GM19438 (cell line): ENCODE data around the gene MZF1.
"Not testable (repeated sequence)": the region's sequence is repeated elsewhere in the genome, so short reads cannot be mapped to it uniquely, and the experiment has no call there.

ENCODE experiments used
- ATAC-seq: cut with Tn5 transposase; IDR thresholded peaks from one replicate; pipeline ENCODE4 v1.9.1; 2021; ENCODE audit warnings: low read depth; ENCODE audit not compliant: unreplicated experiment

MZF1 gene

DNA sequence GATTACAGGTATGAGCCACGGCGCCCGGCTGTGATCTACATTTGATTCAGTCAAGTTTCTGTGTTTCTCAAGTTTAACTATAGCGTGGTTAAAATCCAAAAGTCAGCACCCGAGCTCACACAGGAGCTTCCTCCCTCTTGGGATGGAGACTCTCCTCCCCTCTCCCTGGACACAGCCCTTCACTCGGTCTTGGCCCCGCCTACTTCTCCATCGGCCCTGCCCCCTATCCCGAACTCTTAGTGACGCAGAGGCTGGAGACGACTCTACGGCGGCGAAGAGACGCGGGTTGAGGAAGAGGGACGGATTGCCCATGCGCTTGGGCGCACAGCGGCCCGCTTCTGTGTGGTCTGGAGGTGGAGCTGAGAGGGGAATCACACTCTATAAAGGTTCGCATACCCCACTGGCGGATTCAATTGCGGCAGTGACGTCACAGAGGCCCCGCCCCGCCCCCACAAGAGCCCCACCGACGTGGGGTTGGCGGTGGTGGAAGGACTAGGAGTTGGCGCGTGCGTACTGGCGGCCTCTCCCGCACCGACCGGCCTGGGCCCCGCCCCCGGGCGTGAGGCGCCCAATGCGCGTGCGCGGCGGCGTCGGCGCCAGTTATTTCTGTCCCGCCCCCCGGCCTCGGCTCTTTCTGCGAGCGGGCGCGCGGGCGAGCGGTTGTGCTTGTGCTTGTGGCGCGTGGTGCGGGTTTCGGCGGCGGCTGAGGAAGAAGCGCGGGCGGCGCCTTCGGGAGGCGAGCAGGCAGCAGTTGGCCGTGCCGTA is 29.1 kb downstream of the MZF1 start, which contains the start of gene TRIM28:
TRIM28 (plus strand) TSS at position 239 of the 765 bp plus-strand sequence. CDS start 694 bp downstream, outside the sequence.
- ATAC-seq: peak; percentile 82

DNA sequence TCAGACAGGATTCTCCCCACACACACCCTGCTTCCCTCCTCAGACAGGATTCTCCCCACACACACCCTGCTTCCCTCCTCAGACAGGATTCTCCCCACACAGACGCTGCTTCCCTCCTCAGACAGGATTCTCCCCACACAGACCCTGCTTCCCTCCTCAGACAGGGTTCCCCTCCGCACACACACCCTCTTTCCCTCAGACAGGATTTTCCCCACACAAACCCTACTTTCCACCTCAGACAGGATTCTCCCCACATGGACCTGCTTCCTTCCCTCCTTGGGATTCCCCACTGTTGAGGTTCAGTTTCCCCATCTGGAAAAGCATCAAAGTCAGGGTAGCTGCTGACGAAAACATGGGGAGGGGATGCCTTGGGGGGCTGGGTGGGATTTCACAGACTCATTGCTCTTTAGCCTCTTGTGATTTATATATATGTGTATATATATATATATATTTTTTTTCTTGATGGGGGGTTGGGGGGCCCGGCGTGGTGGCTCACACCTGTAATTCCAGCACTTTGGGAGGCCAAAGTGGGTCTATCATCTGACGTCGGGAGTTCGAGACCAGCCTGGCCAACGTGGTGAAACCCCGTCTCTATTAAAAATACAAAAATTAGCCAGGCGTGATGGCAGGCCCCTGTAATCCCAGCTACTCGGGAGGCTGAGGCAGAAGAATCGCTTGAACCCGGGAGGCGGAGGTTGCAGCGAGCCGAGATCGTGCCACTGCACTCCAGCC is 30.3 kb downstream of the MZF1 start:
- ATAC-seq: not testable (repeated sequence)

DNA sequence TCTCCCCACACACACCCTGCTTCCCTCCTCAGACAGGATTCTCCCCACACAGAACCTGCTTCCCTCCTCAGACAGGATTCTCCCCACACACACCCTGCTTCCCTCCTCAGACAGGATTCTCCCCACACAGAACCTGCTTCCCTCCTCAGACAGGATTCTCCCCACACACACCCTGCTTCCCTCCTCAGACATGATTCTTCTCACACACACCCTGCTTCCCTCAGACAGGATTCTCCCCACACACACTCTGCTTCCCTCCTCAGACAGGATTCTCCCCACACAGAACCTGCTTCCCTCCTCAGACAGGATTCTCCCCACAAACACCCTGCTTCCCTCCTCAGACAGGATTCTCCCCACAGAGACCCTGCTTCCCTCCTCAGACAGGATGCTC is 34.0 kb downstream of the MZF1 start:
- not testable (repeated sequence) for ATAC-seq

DNA sequence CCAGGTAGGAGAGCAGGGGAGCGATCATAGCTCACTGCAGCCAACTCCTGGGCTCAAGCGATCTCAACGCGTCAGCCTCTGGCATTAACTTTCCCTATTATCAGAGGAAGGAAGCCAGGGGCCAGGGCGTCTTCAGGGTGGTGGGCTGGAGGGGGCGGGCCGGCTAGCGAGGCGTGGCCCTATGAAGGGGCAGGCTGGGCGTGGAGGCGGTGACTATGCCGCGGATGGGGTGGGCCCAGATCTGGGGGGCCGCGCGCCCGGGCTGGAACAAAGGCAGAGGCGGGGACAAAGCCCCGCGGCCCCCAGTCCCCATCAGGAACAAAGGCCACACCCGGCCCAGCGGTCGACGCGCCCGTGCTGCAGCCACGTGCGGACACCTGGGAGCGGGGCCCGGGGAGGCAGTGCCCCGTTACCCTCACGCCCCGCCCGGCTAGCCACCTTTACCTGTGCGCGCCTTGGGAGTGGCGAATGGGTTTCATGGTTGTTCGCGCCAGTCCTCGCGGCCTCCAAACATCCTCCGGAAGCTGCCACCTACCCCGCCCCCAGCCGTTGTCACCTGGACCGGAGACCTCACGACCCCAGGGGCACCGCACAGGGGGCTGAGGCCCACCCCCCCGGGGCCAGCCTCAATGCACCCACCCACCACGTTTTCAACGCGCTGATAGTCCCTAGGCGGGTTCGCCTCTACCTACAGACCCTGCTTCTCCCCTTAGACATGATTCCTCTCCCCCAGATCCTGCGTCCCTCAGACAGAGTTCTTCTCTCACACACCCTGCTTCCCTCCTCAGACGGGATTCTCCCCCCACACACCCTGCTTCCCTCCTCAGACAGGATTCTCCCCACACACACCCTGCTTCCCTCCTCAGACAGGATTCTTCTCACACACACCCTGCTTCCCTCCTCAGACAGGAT is 34.6 kb downstream of the MZF1 start:
- no peak for ATAC-seq

DNA sequence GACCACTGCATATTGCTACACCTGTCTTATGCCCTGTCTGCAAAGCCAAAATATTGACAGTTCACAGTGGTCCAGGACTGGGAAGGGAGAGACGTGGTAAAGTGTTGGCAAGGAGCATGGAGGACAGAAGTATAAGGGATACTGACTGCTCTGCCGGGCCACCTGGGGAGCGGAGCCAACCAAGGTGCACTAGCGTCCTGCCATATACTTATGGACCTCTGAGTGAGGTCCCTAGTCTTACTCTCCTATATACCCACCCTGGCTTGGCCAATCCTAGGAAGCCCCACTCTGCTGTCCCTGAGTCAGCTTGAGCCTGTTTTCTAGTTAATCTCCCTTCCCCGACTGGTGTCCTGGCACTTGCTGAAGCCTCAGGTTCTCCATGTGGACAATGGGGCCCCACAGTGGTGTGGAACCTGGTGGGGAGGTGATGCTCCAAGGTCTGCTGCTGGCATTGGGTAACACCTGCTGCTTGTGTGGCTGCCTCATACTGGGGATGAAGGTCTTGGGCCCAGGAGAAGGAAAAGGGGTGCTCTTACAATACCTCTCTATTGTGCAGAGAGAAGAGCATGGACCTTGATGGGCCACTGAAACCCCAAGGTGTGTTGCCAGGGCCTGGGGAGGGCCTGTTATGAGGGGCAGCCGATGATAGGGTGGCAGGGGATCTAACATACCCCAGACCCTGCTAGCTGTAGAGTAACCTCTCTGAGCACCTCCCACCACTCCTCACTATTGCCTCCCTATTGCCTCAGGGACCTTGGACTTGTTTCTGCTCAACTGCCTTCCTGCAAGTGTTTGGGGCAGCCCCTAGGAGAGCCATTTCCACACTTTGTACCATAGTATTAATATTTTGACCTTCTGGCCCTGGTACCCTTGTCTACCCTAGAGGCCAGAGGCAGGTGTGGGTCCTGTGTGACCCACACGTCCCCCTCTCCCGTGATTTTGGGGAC is 36.0 kb downstream of the MZF1 start:
- ATAC-seq: no peak

DNA sequence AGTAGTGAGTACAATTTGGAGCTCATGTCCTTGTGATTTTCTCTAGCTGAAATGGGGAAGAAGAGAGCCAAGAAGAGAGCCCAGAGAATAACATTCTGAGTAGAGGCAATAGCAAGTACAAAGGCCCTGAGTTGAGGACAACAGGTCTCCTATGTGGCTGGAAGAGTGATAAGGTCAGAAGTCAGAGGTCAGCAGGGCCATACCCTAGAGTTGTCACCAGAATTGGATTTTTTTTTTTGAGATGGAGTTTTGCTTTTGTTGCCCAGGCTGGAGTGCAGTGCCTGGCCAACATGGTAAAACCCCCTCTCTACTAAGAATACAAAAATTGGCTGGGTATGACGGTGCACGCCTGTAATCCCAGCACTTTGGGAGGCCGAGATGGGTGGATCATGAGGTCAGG is 37.3 kb downstream of the MZF1 start:
- ATAC-seq: no peak

DNA sequence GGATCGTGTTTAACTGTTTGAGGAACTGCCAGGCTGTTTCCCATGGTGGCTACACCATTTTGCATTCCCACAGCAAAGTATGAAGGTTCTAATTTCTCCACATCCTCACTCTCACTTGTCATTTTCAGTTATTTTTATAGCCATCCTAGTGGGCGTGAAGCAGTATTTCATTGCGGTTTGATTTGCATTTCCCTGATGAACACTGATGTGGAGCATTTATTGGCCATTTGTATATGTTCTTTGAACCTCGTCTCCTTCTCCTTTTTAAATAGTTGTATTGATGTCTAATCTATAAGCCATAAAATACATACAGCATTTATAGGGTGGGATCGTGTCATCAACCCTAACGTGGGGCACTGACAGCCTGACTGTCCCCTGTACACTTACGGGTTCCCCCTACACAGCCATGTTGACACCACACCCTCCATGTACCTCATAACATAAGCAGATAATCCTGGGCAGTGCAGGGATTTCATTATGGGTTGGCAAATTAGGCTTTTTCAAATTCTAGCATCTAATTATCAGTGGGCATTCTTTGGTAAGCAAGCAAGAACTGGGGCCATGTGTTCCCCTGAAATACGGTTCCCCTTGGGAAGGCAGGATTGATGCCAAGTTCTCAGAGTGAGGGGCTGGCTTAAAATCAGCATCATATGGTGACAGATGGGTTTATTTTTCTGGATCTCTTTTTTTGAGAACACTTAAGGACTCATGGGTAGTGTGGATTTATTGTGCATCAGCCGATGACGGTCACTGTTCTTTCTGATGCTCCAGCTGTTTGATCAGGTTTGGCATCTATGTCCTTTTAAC is 41.9 kb downstream of the MZF1 start:
- ATAC-seq: no peak

DNA sequence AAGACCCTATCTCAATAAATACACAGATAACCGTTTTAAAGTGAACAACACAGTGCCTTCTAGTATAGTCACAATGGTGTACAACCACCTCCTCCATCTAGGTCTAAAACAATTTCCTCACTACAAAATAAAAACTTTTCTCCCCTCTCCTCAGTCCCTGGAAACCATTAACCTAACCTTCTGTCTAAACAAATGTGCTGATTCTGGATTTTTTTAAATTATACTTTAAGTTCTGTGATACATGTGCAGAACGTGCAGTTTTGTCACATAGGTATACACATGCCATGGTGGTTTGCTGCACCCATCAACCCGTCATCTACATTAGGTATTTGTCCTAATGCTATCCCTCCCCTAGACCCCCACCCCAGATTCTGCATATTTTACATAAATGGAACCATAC is 43.7 kb downstream of the MZF1 start:
- no peak for ATAC-seq

DNA sequence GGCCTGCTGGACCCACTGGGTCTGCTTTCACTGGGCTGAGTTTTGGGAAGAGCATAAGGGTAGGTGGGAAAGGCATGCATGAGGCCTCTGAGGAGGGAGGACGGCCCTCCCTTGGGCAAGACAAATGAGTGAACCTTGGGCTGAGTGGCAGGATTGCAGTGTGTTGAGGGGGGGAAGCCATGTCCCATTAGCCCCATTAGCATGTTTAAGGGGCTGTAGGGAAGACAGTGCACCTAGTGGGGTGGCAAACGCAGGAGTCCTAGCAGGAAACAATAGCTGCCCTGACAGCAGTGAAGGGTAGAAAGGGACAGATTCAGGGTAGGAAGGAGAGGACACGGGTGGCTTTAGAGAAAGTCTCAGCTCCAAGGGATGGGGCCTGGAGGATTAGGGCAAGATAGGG is 50.4 kb downstream of the MZF1 start:
- ATAC-seq: no peak

DNA sequence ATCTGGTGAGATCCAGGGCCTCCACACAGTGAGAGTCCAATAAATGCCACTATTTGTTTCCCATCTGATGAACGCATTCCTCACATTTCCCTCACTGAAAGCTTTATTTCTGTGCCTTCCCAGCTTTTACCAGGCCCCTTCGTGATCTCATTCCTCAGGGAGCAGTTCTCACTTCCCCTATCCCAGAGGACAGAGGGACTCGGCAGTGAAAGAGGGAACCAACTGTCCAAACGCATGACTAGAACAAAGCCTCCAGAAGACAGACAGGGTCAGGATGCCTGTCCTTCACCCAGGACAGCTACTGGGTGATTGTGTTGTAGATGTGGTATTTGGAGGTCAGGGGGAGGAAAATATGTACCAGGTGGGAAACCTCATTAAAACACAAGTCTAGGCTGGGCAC is 51.5 kb downstream of the MZF1 start:
- no peak for ATAC-seq

DNA sequence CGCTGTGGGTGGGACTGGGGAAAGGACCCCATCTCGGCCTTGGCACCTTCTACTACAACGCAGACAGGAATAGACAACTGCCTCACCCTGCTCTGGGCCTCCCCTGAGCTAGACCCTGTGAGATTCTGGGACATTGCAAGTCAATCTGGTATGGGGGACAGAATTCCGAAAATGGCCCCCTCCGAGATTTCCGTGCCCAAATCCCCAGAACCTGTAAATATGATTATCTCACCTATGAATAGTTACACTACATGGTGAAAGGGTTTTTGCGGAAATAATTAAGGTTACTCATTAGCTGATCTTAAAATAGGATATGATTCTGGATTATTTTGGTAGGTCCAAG is 52.9 kb downstream of the MZF1 start:
- no peak for ATAC-seq

DNA sequence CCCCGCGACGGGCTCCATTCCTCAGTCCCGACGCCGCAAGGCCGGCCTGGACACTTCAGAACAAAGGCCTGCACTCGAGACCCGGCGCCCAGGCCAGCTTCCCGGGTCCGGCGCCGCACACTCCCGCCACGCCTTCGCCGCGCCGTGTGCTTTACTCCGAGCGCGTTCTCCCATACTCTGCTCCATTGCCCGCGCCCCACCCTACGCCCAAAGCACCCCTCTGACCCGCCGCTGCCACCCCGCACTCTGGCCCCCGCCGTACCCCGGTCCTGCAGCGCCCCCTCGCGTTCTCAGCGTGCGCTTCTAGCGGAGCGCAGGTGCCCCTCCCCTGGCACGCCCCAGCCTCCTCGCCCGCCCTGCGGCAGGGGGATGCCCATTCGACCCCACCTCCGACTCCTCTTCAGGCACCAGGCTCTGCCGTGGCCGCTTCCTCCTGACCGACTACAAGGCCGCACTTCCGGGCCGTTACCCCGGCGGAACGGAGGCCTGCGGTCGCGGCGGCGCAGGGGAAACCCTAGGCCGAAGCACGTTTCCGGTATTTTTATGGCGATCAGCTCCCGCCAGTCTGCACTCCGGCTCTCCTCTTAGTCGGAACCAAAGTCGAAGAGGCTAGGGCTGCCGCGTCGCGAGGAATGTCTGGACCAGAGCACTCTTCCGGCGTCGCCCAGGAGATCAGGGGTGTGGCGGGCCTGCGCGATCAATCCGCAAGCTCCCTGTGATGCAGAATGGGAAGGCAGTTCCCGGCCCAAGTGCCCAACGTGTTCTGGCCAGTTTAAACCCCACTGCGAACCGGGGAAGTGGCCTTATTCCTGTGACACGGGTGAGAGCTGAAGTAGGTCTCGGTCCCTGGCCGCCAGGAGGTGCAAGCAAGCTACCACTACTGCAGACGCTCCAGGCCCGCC is 53.5 kb downstream of the MZF1 start, which contains the start of gene ZBTB45:
ZBTB45 (minus strand) TSS at position 456 of the 902 bp plus-strand sequence. CDS start 2,137 bp downstream, outside the sequence.
- ATAC-seq: peak; percentile 75

DNA sequence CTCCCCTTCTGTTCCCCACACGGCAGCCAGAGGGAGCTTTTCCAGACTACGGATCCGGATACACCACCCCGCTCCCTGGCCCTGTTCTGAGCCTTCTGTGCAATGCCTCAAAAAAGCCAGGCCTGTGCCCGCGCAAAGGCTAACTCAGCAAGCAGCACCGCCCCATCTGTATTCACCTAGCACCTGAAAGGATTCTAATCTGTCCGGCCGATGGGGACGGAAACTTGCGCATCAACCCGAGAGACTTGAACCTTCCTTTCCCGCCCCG is 54.1 kb downstream of the MZF1 start:
- no peak for ATAC-seq

DNA sequence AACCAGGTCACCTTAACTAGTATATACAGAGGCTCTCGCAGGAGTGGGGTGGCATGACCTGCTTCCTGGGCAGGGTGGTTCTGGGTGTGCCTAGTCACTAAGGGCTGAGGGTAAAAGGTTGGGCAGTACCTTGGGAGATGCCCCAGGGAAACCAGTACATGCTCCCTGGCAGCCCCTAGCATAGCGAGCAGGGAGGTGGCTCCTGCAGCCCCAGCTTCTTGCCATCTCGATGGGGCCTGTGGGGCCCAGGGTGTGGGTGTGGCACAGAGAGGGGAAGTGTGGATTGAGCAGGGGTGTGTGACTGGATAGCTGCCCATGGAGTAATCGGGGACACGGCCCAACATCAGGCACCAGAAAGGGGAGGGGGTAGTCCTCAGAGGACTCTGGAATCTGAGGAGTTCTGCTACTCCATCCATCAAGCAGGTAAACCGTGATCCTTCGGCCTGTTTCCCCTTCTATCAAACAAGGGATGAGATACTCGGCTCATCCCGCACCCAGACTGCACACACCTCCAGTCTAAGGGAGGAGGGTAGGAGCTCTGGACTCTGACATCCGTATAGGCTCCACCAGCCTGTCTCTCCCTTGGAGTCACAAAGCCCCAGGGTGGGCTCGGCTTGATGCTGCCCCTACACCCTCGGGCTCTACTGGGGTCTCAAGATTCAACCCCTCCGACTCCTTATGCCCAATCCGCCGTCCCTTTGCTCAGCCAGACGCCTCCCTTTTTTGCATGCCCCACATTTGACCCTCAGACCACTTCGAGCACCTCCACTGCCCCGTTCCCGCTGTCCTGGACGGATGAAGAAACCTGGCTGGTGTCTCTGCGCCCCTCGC is 54.7 kb downstream of the MZF1 start:
- no peak for ATAC-seq

DNA sequence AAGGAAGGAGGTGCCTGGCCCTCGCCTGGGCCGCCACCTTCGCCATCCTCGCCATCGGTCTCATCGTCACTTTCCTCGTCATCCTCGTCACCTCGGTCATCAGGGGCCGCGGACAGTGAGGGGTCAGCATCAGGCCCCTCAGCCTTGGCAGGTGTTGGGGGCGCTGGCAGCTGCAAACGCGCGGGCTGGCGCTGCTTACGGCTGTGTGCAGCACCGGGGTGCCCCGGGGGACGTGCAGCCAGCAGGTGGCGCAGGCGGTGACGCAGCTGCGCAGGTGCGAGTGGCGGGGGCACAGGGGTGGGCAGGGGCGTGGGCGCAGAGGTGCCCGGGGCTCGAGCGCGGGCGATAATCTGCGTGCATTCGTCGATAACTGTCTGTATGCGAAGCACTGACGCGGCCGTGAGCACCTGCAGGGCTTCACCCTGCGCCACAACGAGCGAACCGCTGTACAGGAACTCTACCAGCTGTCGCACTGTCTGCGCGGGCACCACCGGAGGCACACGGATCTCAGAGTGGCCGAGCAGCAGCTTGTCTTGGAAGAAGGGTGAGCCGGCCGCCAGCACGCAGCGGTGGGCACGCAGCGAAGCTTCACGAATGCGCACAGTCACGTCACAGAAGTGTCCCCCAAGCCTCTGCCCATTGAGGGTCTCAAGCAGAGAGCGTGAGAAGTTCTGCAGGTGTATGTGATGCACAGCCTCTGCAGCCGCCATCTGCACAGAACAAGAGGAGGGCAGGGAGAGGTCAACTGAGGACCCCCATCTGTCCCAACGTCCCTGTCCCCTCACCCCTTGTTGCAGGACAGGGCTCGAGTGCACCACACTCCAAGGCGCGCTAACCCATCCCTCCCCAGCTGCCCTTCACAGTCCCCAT is 55.9 kb downstream of the MZF1 start:
- no peak for ATAC-seq

DNA sequence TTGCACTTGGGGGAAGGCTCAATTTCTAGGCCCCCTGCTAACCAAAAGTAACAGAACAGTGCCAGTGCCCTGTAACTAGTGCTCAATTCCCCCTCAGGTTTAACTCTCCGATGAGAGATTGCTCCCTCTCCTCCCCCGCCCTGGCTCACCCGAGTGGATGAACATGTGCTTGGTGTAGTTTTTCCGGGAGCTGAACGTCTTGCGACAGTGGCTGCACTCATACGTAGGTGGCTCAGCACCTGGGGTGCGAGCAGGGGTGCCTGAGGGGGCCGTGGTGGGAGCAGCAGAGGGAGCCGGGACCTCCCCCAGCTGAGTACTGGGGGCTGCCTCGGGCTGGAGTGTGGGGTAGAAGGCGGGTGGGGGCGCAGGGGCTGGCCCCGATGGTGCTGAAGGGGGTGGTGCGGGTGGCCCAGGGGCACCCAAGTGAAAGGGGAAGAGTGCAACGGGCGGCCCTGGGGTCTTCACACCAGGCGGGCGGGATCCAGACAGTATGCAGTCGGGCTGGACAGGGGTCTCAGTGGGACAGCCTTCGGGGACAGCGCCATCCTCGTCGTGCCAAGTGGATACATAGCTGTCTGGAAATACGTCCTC is 56.8 kb downstream of the MZF1 start:
- no peak for ATAC-seq
